Colon (tissue), 2 donors: ENCODE measurements around the gene FHAD1.
"Not testable (repeated sequence)": the region's sequence is repeated elsewhere in the genome, so short reads cannot be mapped to it uniquely, and the experiment has no call there.

Source experiments
- FAIRE-seq: peaks from 2 replicates; lab custom pipeline; 2012; peaks lifted over from hg19 to GRCh38; lab: Jason Lieb, UNC
- donor health status: control.
- donor health status: control.

Gene FHAD1

GRCh38 chr1:15370781-15371520 lies 123.9 kb downstream of the FHAD1 start:
- FAIRE-seq, result no peak

- FAIRE-seq, result no peak
Observed at GRCh38 chr1:15371610-15372545, 124.9 kb downstream of the FHAD1 start.

GRCh38 chr1:15378729-15379128 lies 131.7 kb downstream of the FHAD1 start:
- FAIRE-seq, result no peak

- FAIRE-seq, result not testable (repeated sequence)
Observed at GRCh38 chr1:15379151-15379550, 132.1 kb downstream of the FHAD1 start.

GRCh38 chr1:15380601-15381508 lies 133.8 kb downstream of the FHAD1 start:
- no peak for FAIRE-seq

- FAIRE-seq, result no peak
Observed at GRCh38 chr1:15381805-15382204, 134.8 kb downstream of the FHAD1 start.

GRCh38 chr1:15382601-15383518 lies 135.8 kb downstream of the FHAD1 start:
- no peak for FAIRE-seq

GRCh38 chr1:15383810-15384209 lies 136.8 kb downstream of the FHAD1 start:
- no peak for FAIRE-seq

- FAIRE-seq, result no peak
Observed at GRCh38 chr1:15384301-15384901, 137.4 kb downstream of the FHAD1 start.

- FAIRE-seq, result no peak
Observed at GRCh38 chr1:15385420-15385819, 138.4 kb downstream of the FHAD1 start.

- FAIRE-seq, result no peak
Observed at GRCh38 chr1:15386164-15386749, 139.2 kb downstream of the FHAD1 start.

- FAIRE-seq, result no peak
Observed at GRCh38 chr1:15388201-15388880, 141.3 kb downstream of the FHAD1 start.

GRCh38 chr1:15389828-15390227 lies 142.8 kb downstream of the FHAD1 start:
- FAIRE-seq, result not testable (repeated sequence)

- FAIRE-seq, result no peak
Observed at GRCh38 chr1:15390667-15391066, 143.6 kb downstream of the FHAD1 start.

- FAIRE-seq, result no peak
Observed at GRCh38 chr1:15391366-15391765, 144.3 kb downstream of the FHAD1 start.

GRCh38 chr1:15393475-15394257 lies 146.6 kb downstream of the FHAD1 start:
- no peak for FAIRE-seq

GRCh38 chr1:15394258-15394690 lies 147.3 kb downstream of the FHAD1 start:
- FAIRE-seq, result no peak

GRCh38 chr1:15397236-15397635 lies 150.2 kb downstream of the FHAD1 start:
- FAIRE-seq, result no peak

- no peak for FAIRE-seq
Observed at GRCh38 chr1:15399710-15400109, 152.7 kb downstream of the FHAD1 start.
